Erythroblast (primary cell): Measurements from ENCODE around the gene MAD2L1.

Experiments
- GATA1 ChIP-seq: IDR thresholded peaks from 2 replicates; pipeline ENCODE4 v1.6.1; 2011; ENCODE audit warnings: low read depth, mild to moderate bottlenecking, control low read depth, low read length, moderate library complexity
- POLR2A ChIP-seq: IDR thresholded peaks from 2 replicates; pipeline ENCODE4 v1.6.1; 2011; ENCODE audit warnings: mild to moderate bottlenecking, low read length

GRCh38 chr4:120084327-120084726 is 17.7 kb upstream of the MAD2L1 start:
- no peak for TF ChIP-seq POLR2A
- TF ChIP-seq GATA1: no peak
